GM20000 (cell line): ENCODE data around the gene AAGAB.
A peak's percentile ranks its signal among the peaks of the same experiment; 100 is the strongest.
"Not testable (repeated sequence)": the region's sequence is repeated elsewhere in the genome, so short reads cannot be mapped to it uniquely, and the experiment has no call there.

Experiments used
- DNase-seq: peaks from one replicate; pipeline ENCODE4 v3.0.0; 2012; ENCODE audit warnings: low spot score
- TF ChIP-seq, protein P1 (sequence below): IDR thresholded peaks from 2 replicates; pipeline ENCODE4 v1.5.1; 2012; ENCODE audit warnings: mild to moderate bottlenecking, control low read depth; ENCODE audit errors: extremely low read depth, missing control alignments

The AAGAB gene

DNA sequence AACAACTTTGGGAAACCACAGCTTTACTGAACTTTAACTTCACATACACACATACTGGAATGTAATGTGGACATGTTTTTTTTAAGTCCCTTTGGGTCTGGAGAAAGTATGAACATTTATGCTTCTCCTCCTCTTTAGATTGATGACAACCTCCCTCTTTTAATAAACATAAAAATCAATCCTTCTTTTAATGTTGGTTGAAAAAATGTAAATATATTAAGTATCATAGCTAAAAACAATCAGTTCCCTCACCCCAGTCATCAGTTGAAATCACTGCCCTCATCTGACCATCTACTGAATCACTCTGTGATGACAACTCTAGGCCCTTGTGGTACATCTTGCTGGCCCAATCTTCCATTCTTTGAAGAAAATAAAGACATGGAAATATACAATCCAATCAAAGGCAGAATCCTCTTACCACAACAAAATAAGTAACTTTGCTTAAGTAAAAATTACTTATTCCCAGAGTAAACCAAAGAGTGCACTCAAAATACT lies 6.4 kb downstream of the AAGAB start:
- no peak for DNase-seq
- TF ChIP-seq, protein P1, sequence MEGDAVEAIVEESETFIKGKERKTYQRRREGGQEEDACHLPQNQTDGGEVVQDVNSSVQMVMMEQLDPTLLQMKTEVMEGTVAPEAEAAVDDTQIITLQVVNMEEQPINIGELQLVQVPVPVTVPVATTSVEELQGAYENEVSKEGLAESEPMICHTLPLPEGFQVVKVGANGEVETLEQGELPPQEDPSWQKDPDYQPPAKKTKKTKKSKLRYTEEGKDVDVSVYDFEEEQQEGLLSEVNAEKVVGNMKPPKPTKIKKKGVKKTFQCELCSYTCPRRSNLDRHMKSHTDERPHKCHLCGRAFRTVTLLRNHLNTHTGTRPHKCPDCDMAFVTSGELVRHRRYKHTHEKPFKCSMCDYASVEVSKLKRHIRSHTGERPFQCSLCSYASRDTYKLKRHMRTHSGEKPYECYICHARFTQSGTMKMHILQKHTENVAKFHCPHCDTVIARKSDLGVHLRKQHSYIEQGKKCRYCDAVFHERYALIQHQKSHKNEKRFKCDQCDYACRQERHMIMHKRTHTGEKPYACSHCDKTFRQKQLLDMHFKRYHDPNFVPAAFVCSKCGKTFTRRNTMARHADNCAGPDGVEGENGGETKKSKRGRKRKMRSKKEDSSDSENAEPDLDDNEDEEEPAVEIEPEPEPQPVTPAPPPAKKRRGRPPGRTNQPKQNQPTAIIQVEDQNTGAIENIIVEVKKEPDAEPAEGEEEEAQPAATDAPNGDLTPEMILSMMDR = no peak

DNA sequence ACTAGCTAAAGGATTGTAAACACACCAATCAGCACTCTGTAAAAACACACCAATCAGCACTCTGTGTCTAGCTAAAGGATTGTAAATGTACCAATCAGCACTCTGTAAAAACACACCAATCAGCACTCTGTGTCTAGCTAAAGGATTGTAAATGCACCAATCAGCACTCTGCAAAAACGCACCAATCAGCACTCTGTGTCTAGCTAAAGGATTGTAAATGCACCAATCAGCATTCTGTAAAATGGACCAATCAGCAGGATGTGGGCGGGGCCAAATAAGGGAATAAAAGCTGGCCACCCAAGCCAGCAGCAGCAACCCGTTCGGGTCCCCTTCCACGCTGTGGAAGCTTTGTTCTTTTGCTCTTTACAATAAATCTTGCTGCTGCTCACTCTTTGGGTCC lies 7.9 kb downstream of the AAGAB start:
- not testable (repeated sequence) for DNase-seq

DNA sequence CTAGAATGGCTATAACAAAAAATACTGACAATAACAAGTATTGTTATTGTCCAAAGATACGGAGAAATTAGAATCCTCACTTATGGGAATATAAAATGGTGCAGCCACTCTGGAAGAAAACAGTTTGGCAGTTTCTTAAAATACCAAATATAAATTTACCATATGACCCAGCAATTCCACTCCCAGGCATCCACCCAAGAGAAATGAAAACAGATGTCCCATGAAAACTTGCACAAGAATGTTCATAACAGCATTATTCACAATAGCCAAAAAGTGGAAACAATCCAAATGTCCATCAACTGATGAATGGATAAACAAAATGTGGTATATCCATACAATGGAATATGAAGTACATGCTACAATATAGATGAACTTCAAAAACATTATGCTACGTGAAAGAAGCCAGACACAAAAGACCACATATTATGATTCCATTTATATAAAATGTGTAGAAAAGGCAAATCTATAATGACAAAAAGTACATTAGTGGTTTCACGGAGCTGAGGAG lies 9.4 kb downstream of the AAGAB start:
- TF ChIP-seq, protein P1 = no peak
- no peak for DNase-seq

DNA sequence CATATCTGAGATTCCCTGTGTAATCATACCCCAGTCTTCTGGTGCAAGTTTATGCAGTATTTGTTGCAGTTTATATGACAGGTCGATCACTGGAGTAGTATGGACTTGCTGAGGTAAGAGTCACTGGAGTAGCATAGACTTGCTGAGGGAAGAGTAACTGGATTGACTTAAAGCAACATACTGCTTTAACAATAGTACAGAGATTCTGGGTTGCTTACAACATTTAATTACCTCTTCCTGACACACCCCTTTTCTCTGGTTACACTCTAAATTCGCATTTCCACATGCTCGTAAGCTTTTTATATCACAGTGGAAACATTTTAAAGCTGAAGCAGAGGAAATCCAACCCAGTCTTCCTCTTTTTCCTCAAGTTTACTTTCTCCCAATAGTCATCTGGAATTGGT lies 11.8 kb downstream of the AAGAB start:
- DNase-seq = no peak
- TF ChIP-seq, protein P1 = no peak

DNA sequence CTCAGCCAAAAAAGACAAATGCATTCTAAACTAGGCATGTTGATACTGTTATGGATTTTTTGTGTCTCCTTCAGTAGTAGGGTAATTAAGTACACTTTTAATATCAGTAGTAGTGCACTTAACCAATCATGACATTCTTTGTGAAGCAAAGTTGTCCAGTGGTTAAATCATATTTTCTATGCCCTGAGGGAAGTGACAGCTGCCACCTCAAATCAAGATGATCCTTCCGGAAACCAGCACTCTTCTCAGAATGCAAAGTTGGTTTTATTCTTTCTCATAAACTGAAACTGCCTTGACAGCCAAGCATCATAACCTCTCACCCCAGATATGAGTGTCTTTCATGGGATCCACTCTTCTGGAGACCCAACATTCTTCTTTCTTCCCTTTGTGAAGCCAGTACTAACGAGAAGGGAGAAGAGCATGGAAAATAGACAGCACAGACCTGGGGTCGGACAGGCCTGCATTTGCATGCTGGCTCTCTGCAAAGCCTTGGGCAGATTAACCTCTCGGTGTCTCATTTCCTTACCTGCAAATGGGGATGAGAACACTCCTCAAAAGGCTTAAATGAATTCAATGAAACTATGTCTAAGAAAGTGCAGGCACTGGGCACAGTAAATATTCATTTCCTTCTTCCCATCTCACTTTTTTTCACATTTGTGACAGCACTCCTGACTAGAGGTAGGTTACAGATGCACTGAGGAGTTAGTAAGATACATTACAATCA lies 13.2 kb downstream of the AAGAB start:
- TF ChIP-seq, protein P1 = no peak
- peak; percentile 70 for DNase-seq

DNA sequence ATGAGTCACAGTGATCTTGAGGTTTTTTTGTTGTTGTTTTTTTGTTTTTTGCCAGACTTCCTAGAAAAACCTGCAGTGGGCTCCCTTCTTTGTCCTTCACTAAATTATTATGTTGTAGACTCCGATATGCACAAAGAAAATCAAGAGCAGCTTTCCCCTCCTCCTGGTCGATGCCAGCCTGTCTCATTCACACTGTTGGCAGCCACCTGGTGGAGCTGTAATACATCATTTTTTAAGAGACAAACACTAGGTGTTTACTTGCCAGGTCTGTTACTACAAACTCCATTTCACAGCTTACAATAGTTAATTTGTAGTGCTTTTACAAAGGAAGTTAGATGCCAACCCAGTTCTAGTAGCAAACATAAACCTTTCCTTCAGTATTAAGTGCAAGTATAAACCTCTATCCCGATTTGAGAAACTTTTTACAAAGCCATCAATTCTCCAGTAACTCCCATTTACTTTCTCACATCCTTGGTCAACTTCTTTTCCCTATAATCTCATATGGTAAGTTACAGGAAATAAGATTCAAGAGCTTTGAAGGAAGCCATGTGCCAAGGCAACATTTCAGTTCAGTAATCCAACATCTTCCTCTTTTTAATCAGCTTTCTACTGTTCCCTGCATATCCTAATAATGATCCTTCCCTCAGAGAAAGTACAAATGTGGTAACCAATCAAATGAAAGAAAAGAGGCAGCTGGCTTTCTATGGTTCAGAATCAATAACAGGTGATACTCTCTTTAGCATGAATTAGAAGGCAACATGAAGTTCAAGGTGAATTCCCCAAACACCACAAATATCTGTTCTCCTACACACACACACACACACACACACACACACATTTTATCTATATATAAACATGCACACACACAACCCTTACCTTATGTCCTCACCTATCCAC lies 14.0 kb downstream of the AAGAB start:
- TF ChIP-seq, protein P1 = peak; percentile 52
- peak; percentile 17 for DNase-seq

DNA sequence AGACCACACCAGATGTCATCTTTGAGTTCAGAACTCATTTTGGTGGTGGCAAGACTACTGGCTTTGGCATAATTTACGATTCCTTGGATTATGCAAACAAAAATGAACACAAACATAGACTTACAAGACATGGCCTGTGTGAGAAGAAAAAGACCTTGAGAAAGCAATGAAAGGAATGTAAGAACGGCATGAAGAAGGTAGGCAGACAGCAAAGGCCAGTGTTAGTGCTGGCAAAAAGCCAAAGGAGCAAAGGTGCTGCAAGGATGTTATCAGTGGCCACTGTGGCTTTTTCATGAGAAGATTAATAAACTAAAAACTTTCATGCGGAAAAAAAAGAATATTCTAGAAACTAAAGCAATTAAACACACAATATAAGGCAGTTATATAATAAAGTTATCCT lies 21.9 kb downstream of the AAGAB start:
- TF ChIP-seq, protein P1 = no peak
- DNase-seq = no peak
